ENCODE results near the gene GLT8D2.
"Not testable (repeated sequence)": the region's sequence is repeated elsewhere in the genome, so short reads cannot be mapped to it uniquely, and the experiment has no call there.

Gene GLT8D2

GRCh38 chr12:104025771-104026170 lies 24.2 kb downstream of the GLT8D2 start:
- H3K9me3 ChIP-seq (ENCODE audit: insufficient read depth, low read depth, low read length), result peaks cover 8% of the 10 kb centered on the region; the same call in 1 of the 2 replicates
- no peaks in the 10 kb centered on the region for H3K36me3 ChIP-seq (ENCODE audit: insufficient read depth, low read length)
- no peak overlapping the region for H3K9ac ChIP-seq (ENCODE audit: low read depth, low read length)
- no peak overlapping the region for H3K4me3 ChIP-seq (ENCODE audit: low read length)
- H3K4me1 ChIP-seq (ENCODE audit: insufficient read depth, low read length), result no peaks in the 10 kb centered on the region
- WGBS, result 91% methylated on average over 2 of the region's 2 CpGs
- no peaks in the 10 kb centered on the region for H3K27me3 ChIP-seq (ENCODE audit: insufficient read depth, low read length)
- H3K27ac ChIP-seq (ENCODE audit: low read depth, low read length), result no peak overlapping the region

GRCh38 chr12:104024348-104024747 lies 25.6 kb downstream of the GLT8D2 start:
- Histone ChIP-seq H3K9me3 (ENCODE audit: insufficient read depth, low read depth, low read length) (peaks cover 8% of the 10 kb centered on the region; the same call in 1 of the 2 replicates), H3K27ac (ENCODE audit: low read depth, low read length) (no peak overlapping the region), H3K4me1 (ENCODE audit: insufficient read depth, low read length) (no peaks in the 10 kb centered on the region), H3K4me3 (ENCODE audit: low read length) (no peak overlapping the region), H3K9ac (ENCODE audit: low read depth, low read length) (no peak overlapping the region), H3K27me3 (ENCODE audit: insufficient read depth, low read length) (no peaks in the 10 kb centered on the region), H3K36me3 (ENCODE audit: insufficient read depth, low read length) (no peaks in the 10 kb centered on the region)
- WGBS, result 91% methylated on average over 6 of the region's 6 CpGs

GRCh38 chr12:104023710-104024109 lies 26.3 kb downstream of the GLT8D2 start:
- WGBS, result no CpG with 5 or more reads among the region's 2 CpGs
- H3K9me3 ChIP-seq (ENCODE audit: insufficient read depth, low read depth, low read length), result peaks cover 8% of the 10 kb centered on the region; the same call in 1 of the 2 replicates
- no peak overlapping the region for H3K9ac ChIP-seq (ENCODE audit: low read depth, low read length)
- H3K27ac ChIP-seq (ENCODE audit: low read depth, low read length), result no peak overlapping the region
- H3K4me1 ChIP-seq (ENCODE audit: insufficient read depth, low read length), result no peaks in the 10 kb centered on the region
- no peaks in the 10 kb centered on the region for H3K27me3 ChIP-seq (ENCODE audit: insufficient read depth, low read length)
- H3K36me3 ChIP-seq (ENCODE audit: insufficient read depth, low read length), result no peaks in the 10 kb centered on the region
- H3K4me3 ChIP-seq (ENCODE audit: low read length), result no peak overlapping the region

GRCh38 chr12:104022786-104023185 lies 27.2 kb downstream of the GLT8D2 start:
- Histone ChIP-seq H3K4me1 (ENCODE audit: insufficient read depth, low read length) (no peaks in the 10 kb centered on the region), H3K9me3 (ENCODE audit: insufficient read depth, low read depth, low read length) (peaks cover 8% of the 10 kb centered on the region; the same call in 1 of the 2 replicates), H3K27ac (ENCODE audit: low read depth, low read length) (no peak overlapping the region), H3K27me3 (ENCODE audit: insufficient read depth, low read length) (no peaks in the 10 kb centered on the region), H3K4me3 (ENCODE audit: low read length) (no peak overlapping the region), H3K9ac (ENCODE audit: low read depth, low read length) (no peak overlapping the region), H3K36me3 (ENCODE audit: insufficient read depth, low read length) (no peaks in the 10 kb centered on the region)
- 89% methylated on average over 2 of the region's 3 CpGs for WGBS

GRCh38 chr12:104021862-104022261 lies 28.1 kb downstream of the GLT8D2 start:
- H3K27ac ChIP-seq (ENCODE audit: low read depth, low read length); H3K4me1 ChIP-seq (ENCODE audit: insufficient read depth, low read length); H3K9me3 ChIP-seq (ENCODE audit: insufficient read depth, low read depth, low read length): not testable (repeated sequence)

GRCh38 chr12:104012331-104012730 lies 37.7 kb downstream of the GLT8D2 start:
- 74% methylated on average over 4 of the region's 4 CpGs for WGBS
- no peaks in the 10 kb centered on the region for H3K36me3 ChIP-seq (ENCODE audit: insufficient read depth, low read length)
- no peaks in the 10 kb centered on the region for H3K9me3 ChIP-seq (ENCODE audit: insufficient read depth, low read depth, low read length)
- no peaks in the 10 kb centered on the region for H3K27me3 ChIP-seq (ENCODE audit: insufficient read depth, low read length)
- no peak overlapping the region for H3K27ac ChIP-seq (ENCODE audit: low read depth, low read length)
- no peak overlapping the region for H3K9ac ChIP-seq (ENCODE audit: low read depth, low read length)
- no peaks in the 10 kb centered on the region for H3K4me1 ChIP-seq (ENCODE audit: insufficient read depth, low read length)
- no peak overlapping the region for H3K4me3 ChIP-seq (ENCODE audit: low read length)

More at GRCh38 chr12:104021862-104022261, 28.1 kb downstream of the GLT8D2 start:
- not testable (repeated sequence) for H3K4me3 ChIP-seq (ENCODE audit: low read length); H3K27me3 ChIP-seq (ENCODE audit: insufficient read depth, low read length); H3K9ac ChIP-seq (ENCODE audit: low read depth, low read length); H3K36me3 ChIP-seq (ENCODE audit: insufficient read depth, low read length)
- WGBS, result 100% methylated on average over 1 of the region's 1 CpG

- Histone ChIP-seq H3K9ac (ENCODE audit: low read depth, low read length) (no peak overlapping the region), H3K4me3 (ENCODE audit: low read length) (no peak overlapping the region), H3K27me3 (ENCODE audit: insufficient read depth, low read length) (no peaks in the 10 kb centered on the region), H3K36me3 (ENCODE audit: insufficient read depth, low read length) (no peaks in the 10 kb centered on the region), H3K4me1 (ENCODE audit: insufficient read depth, low read length) (no peaks in the 10 kb centered on the region), H3K9me3 (ENCODE audit: insufficient read depth, low read depth, low read length) (no peaks in the 10 kb centered on the region), H3K27ac (ENCODE audit: low read depth, low read length) (no peak overlapping the region)
- WGBS, result 74% methylated on average over 6 of the region's 6 CpGs
Observed at GRCh38 chr12:104011253-104011652, 38.7 kb downstream of the GLT8D2 start.

- Histone ChIP-seq H3K9ac (ENCODE audit: low read depth, low read length) (no peak overlapping the region), H3K36me3 (ENCODE audit: insufficient read depth, low read length) (no peaks in the 10 kb centered on the region), H3K27ac (ENCODE audit: low read depth, low read length) (no peak overlapping the region), H3K9me3 (ENCODE audit: insufficient read depth, low read depth, low read length) (no peaks in the 10 kb centered on the region), H3K27me3 (ENCODE audit: insufficient read depth, low read length) (no peaks in the 10 kb centered on the region), H3K4me3 (ENCODE audit: low read length) (no peak overlapping the region), H3K4me1 (ENCODE audit: insufficient read depth, low read length) (no peaks in the 10 kb centered on the region)
- 95% methylated on average over 2 of the region's 2 CpGs for WGBS
Observed at GRCh38 chr12:104010606-104011169, 39.3 kb downstream of the GLT8D2 start.

GRCh38 chr12:104010121-104010520 lies 39.9 kb downstream of the GLT8D2 start:
- H3K4me1 ChIP-seq (ENCODE audit: insufficient read depth, low read length), result no peaks in the 10 kb centered on the region
- H3K9ac ChIP-seq (ENCODE audit: low read depth, low read length), result no peak overlapping the region
- H3K27ac ChIP-seq (ENCODE audit: low read depth, low read length), result no peak overlapping the region
- H3K4me3 ChIP-seq (ENCODE audit: low read length), result no peak overlapping the region
- H3K9me3 ChIP-seq (ENCODE audit: insufficient read depth, low read depth, low read length), result no peaks in the 10 kb centered on the region
- no peaks in the 10 kb centered on the region for H3K36me3 ChIP-seq (ENCODE audit: insufficient read depth, low read length)
- H3K27me3 ChIP-seq (ENCODE audit: insufficient read depth, low read length), result no peaks in the 10 kb centered on the region
- WGBS, result 88% methylated on average over 3 of the region's 4 CpGs

- Histone ChIP-seq H3K4me3 (ENCODE audit: low read length) (no peak overlapping the region), H3K9me3 (ENCODE audit: insufficient read depth, low read depth, low read length) (no peaks in the 10 kb centered on the region), H3K27ac (ENCODE audit: low read depth, low read length) (no peak overlapping the region), H3K27me3 (ENCODE audit: insufficient read depth, low read length) (no peaks in the 10 kb centered on the region), H3K9ac (ENCODE audit: low read depth, low read length) (no peak overlapping the region), H3K4me1 (ENCODE audit: insufficient read depth, low read length) (no peaks in the 10 kb centered on the region), H3K36me3 (ENCODE audit: insufficient read depth, low read length) (no peaks in the 10 kb centered on the region)
- 84% methylated on average over 2 of the region's 3 CpGs for WGBS
Observed at GRCh38 chr12:104006929-104007328, 43.1 kb downstream of the GLT8D2 start.

- no peaks in the 10 kb centered on the region for H3K9me3 ChIP-seq (ENCODE audit: insufficient read depth, low read depth, low read length)
- no peak overlapping the region for H3K9ac ChIP-seq (ENCODE audit: low read depth, low read length)
- WGBS, result no CpG with 5 or more reads among the region's 2 CpGs
- no peaks in the 10 kb centered on the region for H3K4me1 ChIP-seq (ENCODE audit: insufficient read depth, low read length)
- H3K4me3 ChIP-seq (ENCODE audit: low read length), result no peak overlapping the region
- H3K27me3 ChIP-seq (ENCODE audit: insufficient read depth, low read length), result no peaks in the 10 kb centered on the region
- H3K27ac ChIP-seq (ENCODE audit: low read depth, low read length), result no peak overlapping the region
- H3K36me3 ChIP-seq (ENCODE audit: insufficient read depth, low read length), result no peaks in the 10 kb centered on the region
Observed at GRCh38 chr12:104003596-104003995, 46.4 kb downstream of the GLT8D2 start.

GRCh38 chr12:104002686-104003085 lies 47.3 kb downstream of the GLT8D2 start:
- Histone ChIP-seq H3K27ac (ENCODE audit: low read depth, low read length) (no peak overlapping the region), H3K27me3 (ENCODE audit: insufficient read depth, low read length) (no peaks in the 10 kb centered on the region), H3K9ac (ENCODE audit: low read depth, low read length) (no peak overlapping the region), H3K4me3 (ENCODE audit: low read length) (no peak overlapping the region), H3K4me1 (ENCODE audit: insufficient read depth, low read length) (no peaks in the 10 kb centered on the region), H3K36me3 (ENCODE audit: insufficient read depth, low read length) (no peaks in the 10 kb centered on the region), H3K9me3 (ENCODE audit: insufficient read depth, low read depth, low read length) (no peaks in the 10 kb centered on the region)
- WGBS, result 96% methylated on average over 3 of the region's 3 CpGs

All from HUES64 (cell line).